T-helper 1 cell (primary cell): ENCODE data around the gene ZBTB21.

ENCODE experiments used
- DNase-seq, 5 donors: peaks; one replicate each; pipeline ENCODE4 v3.0.0-alpha.2; 2012 to 2020
- total RNA-seq, 4 donors: gene quantifications; one replicate each; lab custom pipeline; 2026; lab: John Stamatoyannopoulos, UW

Gene ZBTB21
- 89.4 to 138 (median 104) reads per million in 4 donors for total RNA-seq

GRCh38 chr21:42009831-42010506, at the start of gene ZBTB21:
TSS of gene ZBTB21 (minus strand) at chr21:42010360. CDS start at chr21:41994095, 16,265 bp downstream.
- DNase-seq = peak; percentile 97 to 99 (median 98)

- DNase-seq = no peak
Measured at GRCh38 chr21:42059721-42060120, 49.6 kb upstream of the ZBTB21 start.

GRCh38 chr21:42059141-42059540, 49.0 kb upstream of the ZBTB21 start:
- no peak for DNase-seq

GRCh38 chr21:42058631-42059111, 48.5 kb upstream of the ZBTB21 start:
- no peak for DNase-seq

- no peak for DNase-seq
Measured at GRCh38 chr21:42057851-42058437, 47.8 kb upstream of the ZBTB21 start.

GRCh38 chr21:42056996-42057689, 47.0 kb upstream of the ZBTB21 start:
- no peak for DNase-seq

GRCh38 chr21:42056468-42056867, 46.3 kb upstream of the ZBTB21 start:
- no peak for DNase-seq

GRCh38 chr21:42055425-42055824, 45.3 kb upstream of the ZBTB21 start:
- DNase-seq = no peak

GRCh38 chr21:42051788-42052187, 41.6 kb upstream of the ZBTB21 start:
- no peak for DNase-seq

GRCh38 chr21:42049578-42050430, 39.6 kb upstream of the ZBTB21 start:
- DNase-seq = no peak

GRCh38 chr21:42048870-42049577, 38.9 kb upstream of the ZBTB21 start:
- DNase-seq = no peak

GRCh38 chr21:42047821-42048613, 37.9 kb upstream of the ZBTB21 start:
- DNase-seq = no peak

GRCh38 chr21:42044871-42045495, 34.8 kb upstream of the ZBTB21 start:
- DNase-seq = no peak

GRCh38 chr21:42043961-42044360, 33.8 kb upstream of the ZBTB21 start:
- no peak for DNase-seq

GRCh38 chr21:42043201-42043895, 33.2 kb upstream of the ZBTB21 start:
- DNase-seq = no peak

- no peak for DNase-seq
Measured at GRCh38 chr21:42042651-42043050, 32.5 kb upstream of the ZBTB21 start.

- DNase-seq = no peak
Measured at GRCh38 chr21:42041711-42042110, 31.6 kb upstream of the ZBTB21 start.

GRCh38 chr21:42041246-42041645, 31.1 kb upstream of the ZBTB21 start:
- DNase-seq = no peak

GRCh38 chr21:42040411-42041180, 30.4 kb upstream of the ZBTB21 start:
- DNase-seq = no peak
